HG03457 (cell line): Measurements from ENCODE around the gene TK2.
"Not testable (repeated sequence)": the region's sequence is repeated elsewhere in the genome, so short reads cannot be mapped to it uniquely, and the experiment has no call there.

Experiments
- ATAC-seq: cut with Tn5 transposase; IDR thresholded peaks from one replicate; pipeline ENCODE4 v1.9.1; 2021; ENCODE audit warnings: moderate number of reproducible peaks; ENCODE audit not compliant: unreplicated experiment

Gene TK2

GRCh38 chr16:66508248-66508913 is 41.5 kb downstream of the TK2 start:
- ATAC-seq, result no peak

DNA sequence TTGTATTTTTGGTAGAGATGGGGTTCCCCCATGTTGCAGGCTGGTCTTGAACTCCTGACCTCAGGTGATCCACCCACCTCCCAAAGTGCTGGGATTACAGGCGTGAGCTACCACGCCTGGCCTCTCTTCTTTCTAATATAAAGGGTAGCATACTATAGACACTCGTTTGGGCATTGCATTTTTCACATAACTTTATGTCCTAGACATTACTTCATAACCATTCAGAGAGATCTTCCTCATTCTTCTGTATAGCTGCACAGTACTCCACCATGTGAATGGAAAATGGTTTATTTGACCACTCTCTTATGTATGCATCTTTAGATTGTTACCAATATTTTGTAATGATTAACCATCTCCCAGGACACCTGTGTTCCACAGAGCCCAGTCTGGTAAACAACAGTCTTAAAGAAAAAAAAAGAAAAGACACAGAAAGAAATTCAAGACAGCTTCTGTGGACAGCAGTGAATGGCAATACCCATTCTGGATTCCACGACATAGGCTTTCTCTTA is 42.1 kb downstream of the TK2 start:
- no peak for ATAC-seq

- no peak for ATAC-seq
These were observed 46.3 kb downstream of the TK2 start for GRCh38 chr16:66503612-66504011.

GRCh38 chr16:66503030-66503429 is 46.9 kb downstream of the TK2 start:
- no peak for ATAC-seq

- no peak for ATAC-seq
These were observed 47.7 kb downstream of the TK2 start for GRCh38 chr16:66502020-66502913.

DNA sequence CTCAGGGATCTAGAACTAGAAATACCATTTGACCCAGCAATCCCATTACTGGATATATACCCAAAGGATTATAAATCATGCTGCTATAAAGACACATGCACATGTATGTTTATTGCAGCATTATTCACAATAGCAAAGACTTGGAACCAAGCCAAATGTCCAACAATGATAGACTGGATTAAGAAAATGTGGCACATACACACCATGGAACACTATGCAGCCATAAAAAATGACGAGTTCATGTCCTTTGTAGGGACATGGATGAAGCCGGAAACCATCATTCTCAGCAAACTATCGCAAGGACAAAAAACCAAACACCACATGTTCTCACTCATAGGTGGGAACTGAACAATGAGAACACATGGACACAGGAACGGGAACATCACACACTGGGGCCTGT is 48.4 kb downstream of the TK2 start:
- ATAC-seq, result not testable (repeated sequence)

- ATAC-seq, result not testable (repeated sequence)
These were observed 52.0 kb downstream of the TK2 start for GRCh38 chr16:66497921-66498320.

DNA sequence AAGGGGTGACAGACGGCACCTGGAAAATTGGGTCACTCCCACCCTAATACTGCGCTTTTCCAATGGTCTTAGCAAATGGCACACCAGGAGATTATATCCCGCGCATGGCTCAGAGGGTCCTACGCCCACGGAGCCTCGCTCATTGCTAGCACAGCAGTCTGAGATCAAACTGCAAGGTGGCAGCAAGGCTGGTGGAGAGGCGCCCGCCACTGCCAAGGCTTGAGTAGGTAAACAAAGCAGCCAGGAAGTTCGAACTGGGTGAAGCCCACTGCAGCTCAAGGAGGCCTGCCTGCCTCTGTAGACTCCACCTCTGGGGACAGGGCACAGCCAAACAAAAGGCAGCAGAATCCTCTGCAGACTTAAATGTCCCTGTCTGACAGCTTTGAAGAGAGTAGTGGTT is 53.7 kb downstream of the TK2 start:
- not testable (repeated sequence) for ATAC-seq

DNA sequence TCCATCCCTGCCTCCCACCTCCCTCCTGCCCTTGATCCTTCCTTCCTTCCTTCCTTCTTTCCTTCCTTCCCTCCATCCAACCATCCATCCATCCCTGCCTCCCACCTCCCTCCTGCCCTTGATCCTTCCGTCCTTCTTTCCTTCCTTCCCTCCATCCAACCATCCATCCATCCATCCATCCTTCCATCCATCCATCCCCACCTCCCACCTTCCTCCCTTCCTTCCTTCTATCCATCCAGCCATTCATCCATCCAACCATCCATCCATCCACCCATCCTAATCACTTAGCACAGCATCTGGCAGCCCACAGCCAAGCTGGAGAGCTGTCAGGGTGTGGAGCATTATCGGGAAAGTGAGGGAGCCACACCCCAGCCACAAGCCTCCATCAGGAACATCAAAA is 54.5 kb downstream of the TK2 start:
- no peak for ATAC-seq

DNA sequence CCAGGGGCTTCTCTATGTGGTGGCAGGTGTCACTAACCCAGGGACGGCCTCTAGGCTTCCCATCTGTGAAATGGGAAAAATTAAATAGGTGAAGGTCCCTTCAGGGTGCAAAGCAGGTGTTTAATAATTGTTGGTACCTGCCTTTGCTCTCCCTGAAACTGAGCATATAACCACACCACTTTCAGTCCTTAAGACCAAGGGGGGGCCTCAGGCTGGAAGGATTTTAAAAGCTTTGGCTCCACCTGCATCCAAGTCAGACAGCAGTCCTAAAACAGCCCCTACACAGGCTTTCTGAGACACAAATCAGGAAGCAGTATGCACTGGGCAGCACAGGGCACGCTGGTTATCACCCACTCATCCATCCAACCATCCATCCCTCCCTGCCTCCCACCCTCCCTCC is 55.0 kb downstream of the TK2 start:
- no peak for ATAC-seq

GRCh38 chr16:66493490-66494401 is 56.2 kb downstream of the TK2 start:
- ATAC-seq, result no peak

DNA sequence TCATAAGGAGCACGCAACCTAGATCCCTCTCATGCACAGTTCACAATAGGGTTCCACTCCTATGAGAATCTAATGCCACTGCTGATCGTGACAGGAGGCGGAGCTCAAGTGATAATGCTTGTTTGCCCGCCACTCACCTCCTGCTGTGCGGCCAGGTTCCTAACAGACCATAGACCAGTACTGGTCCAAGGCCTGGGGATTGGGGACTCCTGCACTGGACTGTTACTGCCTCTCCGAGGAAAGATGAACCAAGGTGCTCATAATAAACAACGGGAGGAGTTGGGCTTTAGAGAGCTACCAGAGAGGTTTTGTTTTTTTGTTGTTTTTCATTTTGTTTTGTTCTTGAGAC is 58.2 kb downstream of the TK2 start:
- ATAC-seq, result no peak

GRCh38 chr16:66490774-66491715 is 58.9 kb downstream of the TK2 start:
- ATAC-seq, result no peak

DNA sequence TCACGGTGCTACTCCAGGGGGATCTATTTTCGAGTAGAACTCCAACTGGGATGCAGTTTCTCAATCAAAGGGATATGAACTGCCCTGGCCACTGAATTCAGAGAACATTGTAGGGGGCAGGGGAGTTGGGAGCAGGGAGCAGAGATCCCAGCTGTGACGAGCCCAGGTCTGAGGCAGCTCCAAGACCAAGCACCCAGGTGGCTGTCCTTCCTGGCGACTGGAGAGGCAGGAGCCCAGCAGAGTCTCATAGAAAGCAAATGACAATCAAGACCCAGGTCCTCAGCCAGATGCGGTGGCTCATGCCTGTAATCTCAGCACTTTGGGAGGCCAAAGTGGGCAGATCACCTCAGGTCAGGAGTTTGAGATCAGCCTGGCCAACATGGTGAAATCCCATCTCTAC is 60.1 kb downstream of the TK2 start:
- ATAC-seq, result no peak

DNA sequence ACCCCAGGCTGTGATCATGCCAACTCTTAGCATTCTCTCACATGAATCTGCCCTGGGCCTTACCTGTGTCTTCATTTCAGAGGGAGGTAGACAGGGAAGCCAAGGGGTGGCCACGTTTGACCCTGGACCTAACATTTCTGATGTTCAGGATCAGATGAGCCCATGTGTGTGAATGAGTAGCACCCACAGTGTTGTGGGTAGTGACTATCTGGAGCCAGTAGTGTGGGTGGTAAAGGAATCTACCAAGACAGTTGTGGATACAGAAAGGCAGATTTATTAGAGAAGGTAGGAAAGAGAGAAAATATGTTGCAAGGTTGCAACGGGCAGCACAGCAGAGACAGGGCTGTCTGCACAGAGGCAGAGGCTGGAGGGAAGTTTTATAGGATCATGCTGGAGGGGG is 60.5 kb downstream of the TK2 start:
- no peak for ATAC-seq

DNA sequence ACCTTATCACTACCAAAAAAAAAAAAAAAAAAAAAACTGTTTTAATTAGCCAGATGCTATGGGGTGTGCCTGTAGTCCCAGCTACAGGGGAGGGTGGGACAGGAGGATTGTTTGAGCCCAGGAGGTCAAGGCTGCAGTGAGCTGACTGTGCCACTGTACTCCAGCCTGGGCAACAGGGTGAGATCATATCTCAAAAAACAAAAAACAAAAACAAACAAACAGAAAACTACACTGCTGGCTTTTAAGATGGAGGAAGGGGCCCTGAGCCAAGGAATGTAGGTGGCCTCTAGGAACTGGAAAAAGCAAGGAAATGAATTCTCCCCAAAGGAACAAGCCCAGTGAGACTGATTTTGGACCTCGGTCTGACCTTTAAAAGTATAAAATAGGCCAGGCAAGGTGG is 61.4 kb downstream of the TK2 start:
- ATAC-seq, result no peak

GRCh38 chr16:66487580-66488275 is 62.2 kb downstream of the TK2 start:
- ATAC-seq, result no peak

DNA sequence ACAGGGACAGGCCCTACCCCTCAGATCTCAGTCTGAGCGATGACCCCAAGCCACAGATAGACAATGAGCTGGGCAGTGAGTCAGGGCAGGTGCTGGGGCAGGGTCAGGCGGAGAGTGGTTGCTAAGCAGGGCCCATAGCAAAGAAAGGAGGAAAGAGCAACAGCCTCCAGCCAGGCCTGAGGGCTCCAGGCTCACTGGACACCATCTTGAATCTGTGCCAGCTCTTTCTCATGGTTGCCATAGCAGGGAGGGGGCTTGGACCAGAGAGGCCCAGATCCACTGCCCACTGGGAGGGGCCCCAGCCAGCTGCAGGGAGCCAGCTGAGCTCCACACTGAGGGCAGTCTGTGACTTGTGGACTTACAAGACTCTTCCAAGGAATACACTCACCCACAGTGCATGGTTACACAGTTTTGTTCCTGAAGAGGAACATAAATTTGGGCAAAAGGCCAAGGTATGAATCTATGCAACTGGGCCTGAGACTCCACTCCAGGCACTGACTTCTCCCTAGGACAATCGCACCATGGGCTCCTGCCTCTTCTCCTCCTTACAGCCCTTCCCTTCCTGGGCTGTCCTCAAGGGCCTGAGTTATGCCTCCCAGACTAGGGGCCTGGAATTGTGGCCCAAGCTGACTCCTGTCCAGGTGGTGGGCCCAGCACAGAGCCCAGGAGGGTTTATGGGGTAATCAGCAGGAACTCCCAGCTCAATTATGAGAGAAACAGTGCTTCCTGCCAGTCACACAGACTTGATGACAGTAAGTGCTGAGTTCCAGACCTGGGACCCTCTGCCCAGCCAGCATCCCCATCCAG is 62.9 kb downstream of the TK2 start:
- no peak for ATAC-seq
